ENCODE measurements around the gene NAA80. TPM values are rescaled to one million over a fixed set of nuclear protein-coding genes. Genes with fewer than 3 reads are reported as not detected.

NAA80 gene
- total and polyA plus RNA-seq, 10 of the 15 experiments (the other 5 are each of a cell fraction or from before 2014, with no cell fraction given), result 0.48 to 12.7 (median 6.7) TPM

DNA sequence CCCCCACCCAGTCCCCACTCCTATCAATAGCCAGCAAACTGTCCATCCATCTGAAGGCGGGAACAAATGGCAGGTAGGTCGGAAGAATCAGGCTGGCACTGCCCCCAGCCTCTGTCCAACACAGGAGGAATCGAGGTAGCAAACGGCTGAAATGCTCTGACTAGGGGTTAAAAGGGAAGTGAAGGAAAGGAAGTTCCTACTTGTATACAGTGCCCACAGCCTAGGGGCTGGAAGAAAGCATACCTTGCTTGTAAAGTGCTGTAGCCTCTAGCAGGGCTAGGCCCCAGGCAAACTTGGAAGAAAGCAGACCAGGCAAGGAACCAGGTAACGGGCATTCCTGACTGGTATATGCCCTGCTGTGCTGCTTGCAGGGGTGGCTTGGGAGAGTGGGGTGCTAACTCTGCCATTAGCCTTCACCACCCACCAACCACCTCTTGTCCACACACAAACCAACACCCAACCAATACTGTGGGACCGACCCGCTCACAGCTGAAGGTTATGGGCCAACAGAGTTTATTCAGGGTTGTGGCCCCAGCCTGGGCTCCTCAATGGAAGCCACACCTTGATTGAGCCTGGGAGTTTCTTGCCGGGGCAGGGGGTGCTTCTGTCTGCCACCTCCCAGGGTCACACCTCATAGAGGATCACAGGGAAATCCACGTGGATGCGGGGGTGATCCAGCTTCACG, 26.4 kb upstream of the NAA80 start (continued):
- TF ChIP-seq SMC3 (IDR thresholded peaks at IDR 0.05; ENCODE audit: borderline replicate concordance, low read length), result no peak
- no peak for TF ChIP-seq RAD51 (IDR thresholded peaks at IDR 0.05)
- no peak for TF ChIP-seq WRNIP1 (IDR thresholded peaks at IDR 0.05; ENCODE audit: borderline replicate concordance, low read depth, low read length)

DNA sequence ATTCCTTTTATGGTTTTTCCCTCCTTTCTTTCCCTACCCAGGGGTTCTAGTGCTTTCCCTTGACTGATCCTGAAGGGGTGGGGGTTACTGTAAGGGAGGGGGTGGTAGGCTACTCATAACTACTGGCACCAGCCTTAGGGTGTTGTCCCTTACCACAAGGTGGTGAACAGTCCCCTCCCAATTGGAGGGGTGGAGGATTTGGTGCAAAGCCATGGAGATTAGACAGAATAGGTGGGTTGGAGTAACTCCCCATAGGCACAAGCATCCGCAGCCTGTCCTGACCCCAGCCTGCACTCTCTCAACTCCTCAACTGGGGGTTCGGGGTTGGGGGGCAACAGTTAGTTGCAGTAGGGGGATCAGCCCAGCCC, 25.9 kb upstream of the NAA80 start:
- in situ Hi-C loops (cut with MboI), result no loop called here
- H3K27me3 ChIP-seq (replicated peaks in 1 of 2; ENCODE audit: control insufficient read depth in 2 of 2, insufficient read depth in 2 of 2, low read length in 1 of 2), result no peaks in the 10 kb centered on the region
- H2AFZ ChIP-seq (ENCODE audit: control insufficient read depth, low read depth, low read length), result no peak overlapping the region
- 49% methylated on average over 2 of the region's 2 CpGs for WGBS (ENCODE audit: insufficient coverage, insufficient replicate concordance, low lambda C conversion rate, missing lambda C conversion rate)
- H3K27ac ChIP-seq (ENCODE audit: control insufficient read depth, insufficient read depth), result no peak overlapping the region
- H4K20me1 ChIP-seq (ENCODE audit: control insufficient read depth, insufficient read depth), result no peaks in the 10 kb centered on the region
- peaks cover 7% of the 10 kb centered on the region in 2 experiments for H3K36me3 ChIP-seq (ENCODE audit: control insufficient read depth in 2 of 2, insufficient read depth in 2 of 2, low read length in 1 of 2)
- ChIA-PET SMC1A (ENCODE audit: uncharacterized antibody, unreplicated experiment) (no interaction called here), POLR2A (interaction anchor here (1.0 kb wide), 1 partner anchor 12 kb away, joined by 3 read pairs; no protein-coding TSS in a partner anchor), CTCF (interaction anchor here (0.5 to 5.1 kb wide), 10 partner anchors 9 to 131 kb away, joined by 3 to 72 read pairs (median 7); partner anchors contain the start of genes HYAL1, HYAL3, IFRD2 and LSMEM2), RAD21 (ENCODE audit: unreplicated experiment) (interaction anchor here (1.5 to 2.3 kb wide), 3 partner anchors 12 to 47 kb away, joined by 3 to 6 read pairs (median 5); partner anchors contain the start of genes IFRD2 and LSMEM2)
- peaks cover 15% of the 10 kb centered on the region for H3K4me1 ChIP-seq (ENCODE audit: control insufficient read depth, insufficient read depth, low read length)
- H3K79me2 ChIP-seq (ENCODE audit: control insufficient read depth, insufficient read depth, low read length), result peaks cover 19% of the 10 kb centered on the region
- no peak overlapping the region for H3K9ac ChIP-seq (ENCODE audit: control insufficient read depth, insufficient read depth, low read length)
- FAIRE-seq (no peak), ATAC-seq (no peak), DNase-seq (ENCODE audit: low read depth, low spot score) (no peak)
- intact Hi-C loops (cut with micrococcal nuclease; ENCODE audit: unreplicated experiment), result no loop called here
- no peak overlapping the region for H3K4me2 ChIP-seq (ENCODE audit: control insufficient read depth, insufficient read depth)
- BruUV-seq (replicated peaks), result no TSS peak
- H3K9me3 ChIP-seq (replicated peaks; ENCODE audit: control insufficient read depth, insufficient read depth, low read length), result no peaks in the 10 kb centered on the region
- H3K4me3 ChIP-seq, result no peak overlapping the region
- TF ChIP-seq PAX5 (IDR thresholded peaks at IDR 0.05; ENCODE audit: borderline replicate concordance, low read depth, low read length) (no peak), TCF12 (IDR thresholded peaks at IDR 0.05; ENCODE audit: low read depth, low read length) (no peak), ASH2L (IDR thresholded peaks at IDR 0.05; ENCODE audit: borderline replicate concordance, low read depth) (no peak), SMC3 (IDR thresholded peaks at IDR 0.05; ENCODE audit: borderline replicate concordance, low read length) (no peak), CHD1 (IDR thresholded peaks at IDR 0.05; ENCODE audit: low read depth, low read length) (no peak), ZZZ3 (IDR thresholded peaks at IDR 0.05; ENCODE audit: control insufficient read depth, insufficient read length, low read depth) (no peak), STAT1 (conservative IDR thresholded peaks at IDR 0.05) (no peak), CEBPB (IDR thresholded peaks at IDR 0.05; ENCODE audit: borderline replicate concordance in 1 of 2, low read depth in 2 of 2, low read length in 2 of 2) (no peak), BHLHE40 (IDR thresholded peaks at IDR 0.05; ENCODE audit: borderline replicate concordance in 1 of 2, low read depth in 2 of 2, low read length in 1 of 2) (no peak), CHD2 (IDR thresholded peaks at IDR 0.05; ENCODE audit: borderline replicate concordance, low read depth, low read length) (no peak), EGR1 (IDR thresholded peaks at IDR 0.05; ENCODE audit: borderline replicate concordance in 1 of 2, low read depth in 2 of 2, low read length in 2 of 2) (no peak)
- TF ChIP-seq, protein P1, sequence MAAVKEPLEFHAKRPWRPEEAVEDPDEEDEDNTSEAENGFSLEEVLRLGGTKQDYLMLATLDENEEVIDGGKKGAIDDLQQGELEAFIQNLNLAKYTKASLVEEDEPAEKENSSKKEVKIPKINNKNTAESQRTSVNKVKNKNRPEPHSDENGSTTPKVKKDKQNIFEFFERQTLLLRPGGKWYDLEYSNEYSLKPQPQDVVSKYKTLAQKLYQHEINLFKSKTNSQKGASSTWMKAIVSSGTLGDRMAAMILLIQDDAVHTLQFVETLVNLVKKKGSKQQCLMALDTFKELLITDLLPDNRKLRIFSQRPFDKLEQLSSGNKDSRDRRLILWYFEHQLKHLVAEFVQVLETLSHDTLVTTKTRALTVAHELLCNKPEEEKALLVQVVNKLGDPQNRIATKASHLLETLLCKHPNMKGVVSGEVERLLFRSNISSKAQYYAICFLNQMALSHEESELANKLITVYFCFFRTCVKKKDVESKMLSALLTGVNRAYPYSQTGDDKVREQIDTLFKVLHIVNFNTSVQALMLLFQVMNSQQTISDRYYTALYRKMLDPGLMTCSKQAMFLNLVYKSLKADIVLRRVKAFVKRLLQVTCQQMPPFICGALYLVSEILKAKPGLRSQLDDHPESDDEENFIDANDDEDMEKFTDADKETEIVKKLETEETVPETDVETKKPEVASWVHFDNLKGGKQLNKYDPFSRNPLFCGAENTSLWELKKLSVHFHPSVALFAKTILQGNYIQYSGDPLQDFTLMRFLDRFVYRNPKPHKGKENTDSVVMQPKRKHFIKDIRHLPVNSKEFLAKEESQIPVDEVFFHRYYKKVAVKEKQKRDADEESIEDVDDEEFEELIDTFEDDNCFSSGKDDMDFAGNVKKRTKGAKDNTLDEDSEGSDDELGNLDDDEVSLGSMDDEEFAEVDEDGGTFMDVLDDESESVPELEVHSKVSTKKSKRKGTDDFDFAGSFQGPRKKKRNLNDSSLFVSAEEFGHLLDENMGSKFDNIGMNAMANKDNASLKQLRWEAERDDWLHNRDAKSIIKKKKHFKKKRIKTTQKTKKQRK (IDR thresholded peaks at IDR 0.05; ENCODE audit: low read depth, low read length), result no peak
- TF ChIP-seq, protein P2, sequence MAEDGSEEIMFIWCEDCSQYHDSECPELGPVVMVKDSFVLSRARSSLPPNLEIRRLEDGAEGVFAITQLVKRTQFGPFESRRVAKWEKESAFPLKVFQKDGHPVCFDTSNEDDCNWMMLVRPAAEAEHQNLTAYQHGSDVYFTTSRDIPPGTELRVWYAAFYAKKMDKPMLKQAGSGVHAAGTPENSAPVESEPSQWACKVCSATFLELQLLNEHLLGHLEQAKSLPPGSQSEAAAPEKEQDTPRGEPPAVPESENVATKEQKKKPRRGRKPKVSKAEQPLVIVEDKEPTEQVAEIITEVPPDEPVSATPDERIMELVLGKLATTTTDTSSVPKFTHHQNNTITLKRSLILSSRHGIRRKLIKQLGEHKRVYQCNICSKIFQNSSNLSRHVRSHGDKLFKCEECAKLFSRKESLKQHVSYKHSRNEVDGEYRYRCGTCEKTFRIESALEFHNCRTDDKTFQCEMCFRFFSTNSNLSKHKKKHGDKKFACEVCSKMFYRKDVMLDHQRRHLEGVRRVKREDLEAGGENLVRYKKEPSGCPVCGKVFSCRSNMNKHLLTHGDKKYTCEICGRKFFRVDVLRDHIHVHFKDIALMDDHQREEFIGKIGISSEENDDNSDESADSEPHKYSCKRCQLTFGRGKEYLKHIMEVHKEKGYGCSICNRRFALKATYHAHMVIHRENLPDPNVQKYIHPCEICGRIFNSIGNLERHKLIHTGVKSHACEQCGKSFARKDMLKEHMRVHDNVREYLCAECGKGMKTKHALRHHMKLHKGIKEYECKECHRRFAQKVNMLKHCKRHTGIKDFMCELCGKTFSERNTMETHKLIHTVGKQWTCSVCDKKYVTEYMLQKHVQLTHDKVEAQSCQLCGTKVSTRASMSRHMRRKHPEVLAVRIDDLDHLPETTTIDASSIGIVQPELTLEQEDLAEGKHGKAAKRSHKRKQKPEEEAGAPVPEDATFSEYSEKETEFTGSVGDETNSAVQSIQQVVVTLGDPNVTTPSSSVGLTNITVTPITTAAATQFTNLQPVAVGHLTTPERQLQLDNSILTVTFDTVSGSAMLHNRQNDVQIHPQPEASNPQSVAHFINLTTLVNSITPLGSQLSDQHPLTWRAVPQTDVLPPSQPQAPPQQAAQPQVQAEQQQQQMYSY (CRISPR knock-in tag; IDR thresholded peaks at IDR 0.05), result no peak

All from GM12878 (cell line).